HUES6 (cell line): ENCODE data around the gene GRIK5.

Source experiments
- H3K27ac ChIP-seq: 2 replicates; pipeline ENCODE4 v1.7.0; 2013; ENCODE audit warnings: low read depth, mild to moderate bottlenecking, low read length, inconsistent platforms
- H3K27me3 ChIP-seq: 2 replicates; pipeline ENCODE4 v1.6.1; 2013; ENCODE audit warnings: low read length; ENCODE audit not compliant: control insufficient read depth, insufficient read depth
- H3K36me3 ChIP-seq: 2 replicates; pipeline ENCODE4 v1.6.1; 2013; ENCODE audit warnings: low read length; ENCODE audit not compliant: control insufficient read depth, insufficient read depth
- H3K4me1 ChIP-seq: 2 replicates; pipeline ENCODE4 v1.6.1; 2013; ENCODE audit warnings: low read length; ENCODE audit not compliant: control insufficient read depth, insufficient read depth
- H3K4me3 ChIP-seq: 2 replicates; pipeline ENCODE4 v1.5.1; 2013; ENCODE audit warnings: low read depth, low read length
- H3K9ac ChIP-seq: one replicate; pipeline ENCODE4 v1.6.1; 2013; ENCODE audit warnings: mild to moderate bottlenecking, low read length
- H3K9me3 ChIP-seq: 2 replicates; pipeline ENCODE4 v1.6.1; 2013; ENCODE audit warnings: low read depth, low read length; ENCODE audit not compliant: control insufficient read depth, insufficient read depth

GRIK5 gene

GRCh38 chr19:42086770-42087550, 17.0 kb upstream of the GRIK5 start:
- H3K9ac ChIP-seq: no peak overlapping the region
- H3K4me3 ChIP-seq: no peak overlapping the region
- H3K36me3 ChIP-seq: peaks cover 2% of the 10 kb centered on the region
- H3K4me1 ChIP-seq: peaks cover 13% of the 10 kb centered on the region
- no peaks in the 10 kb centered on the region for H3K9me3 ChIP-seq
- no peaks in the 10 kb centered on the region for H3K27me3 ChIP-seq
- H3K27ac ChIP-seq: no peak overlapping the region

GRCh38 chr19:42086188-42086736, 16.3 kb upstream of the GRIK5 start:
- peaks cover 13% of the 10 kb centered on the region for H3K4me1 ChIP-seq
- no peaks in the 10 kb centered on the region for H3K9me3 ChIP-seq
- peaks cover 9% of the 10 kb centered on the region for H3K36me3 ChIP-seq
- no peak overlapping the region for H3K27ac ChIP-seq
- H3K9ac ChIP-seq: no peak overlapping the region
- no peaks in the 10 kb centered on the region for H3K27me3 ChIP-seq
- H3K4me3 ChIP-seq: no peak overlapping the region

GRCh38 chr19:42083537-42083936, 13.5 kb upstream of the GRIK5 start:
- Histone ChIP-seq H3K4me3 (no peak overlapping the region), H3K9me3 (no peaks in the 10 kb centered on the region), H3K4me1 (peaks cover 6% of the 10 kb centered on the region), H3K27me3 (no peaks in the 10 kb centered on the region), H3K27ac (no peak overlapping the region), H3K9ac (no peak overlapping the region), H3K36me3 (peaks cover 36% of the 10 kb centered on the region)

GRCh38 chr19:42081584-42082203, 11.7 kb upstream of the GRIK5 start:
- no peaks in the 10 kb centered on the region for H3K9me3 ChIP-seq
- H3K9ac ChIP-seq: no peak overlapping the region
- no peaks in the 10 kb centered on the region for H3K27me3 ChIP-seq
- no peak overlapping the region for H3K4me3 ChIP-seq
- peaks cover 43% of the 10 kb centered on the region for H3K36me3 ChIP-seq
- peaks cover 8% of the 10 kb centered on the region; the same call in 1 of the 2 replicates for H3K4me1 ChIP-seq
- H3K27ac ChIP-seq: no peak overlapping the region

GRCh38 chr19:42080764-42081375, 10.9 kb upstream of the GRIK5 start:
- Histone ChIP-seq H3K36me3 (peaks cover 43% of the 10 kb centered on the region), H3K27ac (no peak overlapping the region), H3K9me3 (no peaks in the 10 kb centered on the region), H3K27me3 (no peaks in the 10 kb centered on the region), H3K4me3 (no peak overlapping the region), H3K9ac (no peak overlapping the region), H3K4me1 (peaks cover 6% of the 10 kb centered on the region; the same call in 1 of the 2 replicates)

- no peaks in the 10 kb centered on the region for H3K9me3 ChIP-seq
- peaks cover 7% of the 10 kb centered on the region for H3K4me1 ChIP-seq
- H3K4me3 ChIP-seq: no peak overlapping the region
- no peak overlapping the region for H3K9ac ChIP-seq
- no peak overlapping the region for H3K27ac ChIP-seq
- peaks cover 43% of the 10 kb centered on the region for H3K36me3 ChIP-seq
- no peaks in the 10 kb centered on the region for H3K27me3 ChIP-seq
These were observed 10.1 kb upstream of the GRIK5 start for GRCh38 chr19:42079886-42080763.

- peaks cover 10% of the 10 kb centered on the region for H3K4me1 ChIP-seq
- H3K27me3 ChIP-seq: no peaks in the 10 kb centered on the region
- H3K4me3 ChIP-seq: no peak overlapping the region
- H3K9me3 ChIP-seq: no peaks in the 10 kb centered on the region
- no peak overlapping the region for H3K27ac ChIP-seq
- peaks cover 43% of the 10 kb centered on the region for H3K36me3 ChIP-seq
- no peak overlapping the region for H3K9ac ChIP-seq
These were observed 9.3 kb upstream of the GRIK5 start for GRCh38 chr19:42079276-42079669.

- H3K9ac ChIP-seq: no peak overlapping the region
- no peak overlapping the region for H3K27ac ChIP-seq
- H3K9me3 ChIP-seq: no peaks in the 10 kb centered on the region
- H3K27me3 ChIP-seq: no peaks in the 10 kb centered on the region
- peaks cover 10% of the 10 kb centered on the region for H3K4me1 ChIP-seq
- no peak overlapping the region for H3K4me3 ChIP-seq
- H3K36me3 ChIP-seq: peaks cover 43% of the 10 kb centered on the region
These were observed 8.7 kb upstream of the GRIK5 start for GRCh38 chr19:42078538-42079275.

- H3K36me3 ChIP-seq: peaks cover 43% of the 10 kb centered on the region
- H3K9ac ChIP-seq: no peak overlapping the region
- H3K4me3 ChIP-seq: no peak overlapping the region; the same call in 1 of the 2 replicates
- H3K4me1 ChIP-seq: peaks cover 11% of the 10 kb centered on the region
- no peak overlapping the region for H3K27ac ChIP-seq
- no peaks in the 10 kb centered on the region for H3K9me3 ChIP-seq
- H3K27me3 ChIP-seq: no peaks in the 10 kb centered on the region
These were observed 8.1 kb upstream of the GRIK5 start for GRCh38 chr19:42078058-42078457.

- Histone ChIP-seq H3K9me3 (no peaks in the 10 kb centered on the region), H3K9ac (peak overlapping the region; percentile 83), H3K36me3 (peaks cover 36% of the 10 kb centered on the region), H3K27ac (peak overlapping the region; percentile 64; the same call in 1 of the 2 replicates), H3K4me1 (peaks cover 16% of the 10 kb centered on the region), H3K27me3 (no peaks in the 10 kb centered on the region), H3K4me3 (peak overlapping the region; percentile 82)
These were observed 6.5 kb upstream of the GRIK5 start for GRCh38 chr19:42076380-42076944.
